ENCODE data around the gene PEX6.

The PEX6 gene

DNA sequence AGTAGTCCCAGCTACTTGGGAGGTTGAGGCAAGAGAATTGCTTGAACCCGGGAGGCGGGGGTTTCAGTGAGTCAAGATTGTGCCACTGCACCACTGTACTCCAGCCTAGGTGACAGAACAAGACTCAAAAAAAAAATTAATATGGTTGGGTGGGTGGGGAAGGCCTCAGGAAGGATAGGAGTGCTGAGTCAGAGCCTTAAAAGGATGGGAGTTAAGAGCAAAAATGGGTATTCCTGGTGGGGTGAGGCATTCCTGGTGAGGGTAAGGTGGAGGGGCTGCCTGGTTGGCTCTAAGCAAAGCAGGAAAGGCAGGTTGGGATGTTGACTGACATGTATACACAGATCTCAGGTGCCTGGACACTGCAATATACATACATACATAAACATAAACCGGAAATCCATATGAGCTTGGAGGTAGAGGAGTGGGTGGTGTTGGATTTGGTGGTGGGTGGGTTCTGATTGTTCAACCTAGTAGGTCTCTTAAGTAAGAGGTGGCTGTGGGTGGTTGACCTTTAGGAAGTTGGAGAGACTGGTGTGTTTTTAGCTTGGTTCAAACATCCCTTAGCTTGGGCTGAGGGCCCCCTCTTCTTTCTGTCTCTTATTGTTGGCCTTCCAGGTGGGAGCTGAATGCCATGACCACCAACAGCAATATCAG, 41.2 kb upstream of the PEX6 start:
- TF ChIP-seq, protein P1, sequence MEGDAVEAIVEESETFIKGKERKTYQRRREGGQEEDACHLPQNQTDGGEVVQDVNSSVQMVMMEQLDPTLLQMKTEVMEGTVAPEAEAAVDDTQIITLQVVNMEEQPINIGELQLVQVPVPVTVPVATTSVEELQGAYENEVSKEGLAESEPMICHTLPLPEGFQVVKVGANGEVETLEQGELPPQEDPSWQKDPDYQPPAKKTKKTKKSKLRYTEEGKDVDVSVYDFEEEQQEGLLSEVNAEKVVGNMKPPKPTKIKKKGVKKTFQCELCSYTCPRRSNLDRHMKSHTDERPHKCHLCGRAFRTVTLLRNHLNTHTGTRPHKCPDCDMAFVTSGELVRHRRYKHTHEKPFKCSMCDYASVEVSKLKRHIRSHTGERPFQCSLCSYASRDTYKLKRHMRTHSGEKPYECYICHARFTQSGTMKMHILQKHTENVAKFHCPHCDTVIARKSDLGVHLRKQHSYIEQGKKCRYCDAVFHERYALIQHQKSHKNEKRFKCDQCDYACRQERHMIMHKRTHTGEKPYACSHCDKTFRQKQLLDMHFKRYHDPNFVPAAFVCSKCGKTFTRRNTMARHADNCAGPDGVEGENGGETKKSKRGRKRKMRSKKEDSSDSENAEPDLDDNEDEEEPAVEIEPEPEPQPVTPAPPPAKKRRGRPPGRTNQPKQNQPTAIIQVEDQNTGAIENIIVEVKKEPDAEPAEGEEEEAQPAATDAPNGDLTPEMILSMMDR (IDR thresholded peaks at IDR 0.05; ENCODE audit: low read depth, low read length): no peak
- no peak for DNase-seq (ENCODE audit: low read depth in 2 of 2)
- H3K4me3 ChIP-seq (replicated peaks in 1 of 2; ENCODE audit: low read depth in 2 of 2, low read length in 2 of 2): no peak overlapping the region

DNA sequence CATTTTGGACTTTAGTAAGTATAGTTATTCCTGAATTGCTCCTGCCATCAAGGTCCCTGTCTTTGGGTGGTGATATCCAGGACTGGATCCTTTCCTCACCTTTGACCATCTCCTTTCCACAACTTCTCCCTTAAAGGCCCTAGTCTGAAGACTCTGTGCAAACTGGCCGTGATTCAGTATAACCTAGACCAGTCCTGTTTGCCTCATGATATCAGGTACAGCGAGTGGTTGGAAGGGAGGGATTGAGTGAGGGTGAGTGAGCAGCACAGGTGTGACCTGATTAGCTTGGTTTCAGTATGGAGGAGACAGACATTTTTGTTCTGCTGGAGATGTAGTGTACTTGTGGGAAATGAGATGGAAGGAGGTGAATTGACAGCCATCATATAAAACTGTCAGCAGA, 40.2 kb upstream of the PEX6 start:
- TF ChIP-seq, protein P1 (IDR thresholded peaks at IDR 0.05; ENCODE audit: low read depth, low read length): no peak
- no peak overlapping the region for H3K4me3 ChIP-seq (replicated peaks in 1 of 2; ENCODE audit: low read depth in 2 of 2, low read length in 2 of 2)
- DNase-seq (ENCODE audit: low read depth in 2 of 2): no peak

DNA sequence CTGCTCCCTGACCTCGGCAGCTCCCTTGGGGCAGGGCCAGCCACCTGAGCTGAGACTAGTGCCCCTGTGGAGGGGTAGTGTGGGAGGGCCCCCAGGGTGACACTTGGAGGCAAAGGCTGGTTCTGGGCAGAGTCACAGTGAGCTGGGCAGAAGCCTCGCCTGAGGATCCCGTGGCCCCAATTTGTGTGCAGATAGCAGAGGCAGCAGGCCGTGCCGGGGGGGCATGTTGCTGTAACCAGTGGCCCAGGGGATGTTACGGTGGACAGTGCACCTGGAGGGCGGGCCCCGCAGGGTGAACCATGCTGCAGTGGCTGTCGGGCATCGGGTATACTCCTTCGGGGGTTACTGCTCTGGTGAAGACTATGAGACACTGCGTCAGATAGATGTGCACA, 38.0 kb upstream of the PEX6 start:
- TF ChIP-seq, protein P1 (IDR thresholded peaks at IDR 0.05; ENCODE audit: low read depth, low read length): no peak
- no peak for DNase-seq (ENCODE audit: low read depth in 2 of 2)
- no peak overlapping the region for H3K4me3 ChIP-seq (replicated peaks in 1 of 2; ENCODE audit: low read depth in 2 of 2, low read length in 2 of 2)

DNA sequence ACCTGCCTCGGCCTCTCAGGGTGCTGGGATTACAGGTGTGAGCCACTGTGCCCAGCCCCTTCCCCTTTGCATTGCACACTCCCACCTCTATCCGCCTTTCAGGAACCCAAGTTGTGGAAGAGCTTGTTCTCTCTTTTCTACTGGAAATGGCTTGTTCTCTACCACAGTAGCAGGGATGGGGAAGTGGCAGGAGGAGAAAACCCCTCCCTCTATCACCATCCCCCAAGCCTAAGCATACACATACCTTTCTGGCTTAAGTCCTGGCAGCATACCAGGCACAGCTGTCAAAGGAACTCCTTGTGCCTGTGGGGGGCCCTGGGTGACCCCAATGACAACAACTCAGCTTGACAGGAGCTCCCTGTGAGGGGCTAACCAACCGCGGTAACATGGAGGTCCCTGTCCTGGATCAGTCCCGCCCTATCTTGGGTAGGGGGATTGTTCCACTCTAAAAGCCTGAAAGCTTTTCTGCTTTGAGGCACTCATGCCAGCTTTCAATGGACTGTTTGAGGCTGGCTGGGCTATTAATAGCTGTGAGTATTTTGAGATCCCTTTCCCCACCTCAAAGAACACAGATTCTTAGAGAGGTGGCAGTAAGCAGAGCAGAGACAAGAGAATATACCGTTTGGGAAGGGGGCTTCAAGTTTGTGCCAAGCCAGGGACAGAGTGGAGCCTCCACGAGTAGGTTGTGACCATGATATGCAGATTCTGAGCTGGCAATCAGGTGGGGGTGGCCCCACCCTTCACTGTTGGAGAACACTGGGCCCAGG, 37.4 kb upstream of the PEX6 start:
- H3K4me3 ChIP-seq (replicated peaks in 1 of 2; ENCODE audit: low read depth in 2 of 2, low read length in 2 of 2): no peak overlapping the region
- TF ChIP-seq, protein P1 (IDR thresholded peaks at IDR 0.05; ENCODE audit: low read depth, low read length): no peak
- no peak for DNase-seq (ENCODE audit: low read depth in 2 of 2)

DNA sequence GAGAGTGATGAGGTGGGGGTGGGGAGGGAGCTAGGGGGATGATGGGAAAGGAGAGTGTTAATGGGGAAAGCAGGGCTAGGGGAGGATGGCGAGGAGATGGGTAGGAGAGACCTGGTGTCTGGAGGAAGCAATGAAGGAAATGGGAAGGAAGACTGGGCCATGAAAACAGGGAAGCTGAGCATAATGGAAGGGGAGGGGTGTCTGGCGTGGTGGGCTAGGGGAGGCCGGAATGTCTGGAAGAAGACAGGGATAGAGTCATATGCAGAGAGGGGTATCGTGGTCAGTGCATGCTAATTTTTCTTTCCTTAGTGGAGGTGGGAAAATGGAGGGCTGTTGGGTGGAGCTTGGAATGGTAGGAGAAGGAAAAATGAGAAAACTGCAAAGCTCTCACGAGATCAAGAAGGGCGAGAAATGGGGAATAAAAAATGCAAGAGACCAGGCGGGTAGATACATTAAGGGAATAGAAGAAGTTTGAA, 35.5 kb upstream of the PEX6 start:
- peak; percentile 49 to 51 for DNase-seq (ENCODE audit: low read depth in 2 of 2)
- TF ChIP-seq, protein P1 (IDR thresholded peaks at IDR 0.05; ENCODE audit: low read depth, low read length): no peak
- peak overlapping the region; percentile 92 to 96 for H3K4me3 ChIP-seq (replicated peaks in 1 of 2; ENCODE audit: low read depth in 2 of 2, low read length in 2 of 2)

DNA sequence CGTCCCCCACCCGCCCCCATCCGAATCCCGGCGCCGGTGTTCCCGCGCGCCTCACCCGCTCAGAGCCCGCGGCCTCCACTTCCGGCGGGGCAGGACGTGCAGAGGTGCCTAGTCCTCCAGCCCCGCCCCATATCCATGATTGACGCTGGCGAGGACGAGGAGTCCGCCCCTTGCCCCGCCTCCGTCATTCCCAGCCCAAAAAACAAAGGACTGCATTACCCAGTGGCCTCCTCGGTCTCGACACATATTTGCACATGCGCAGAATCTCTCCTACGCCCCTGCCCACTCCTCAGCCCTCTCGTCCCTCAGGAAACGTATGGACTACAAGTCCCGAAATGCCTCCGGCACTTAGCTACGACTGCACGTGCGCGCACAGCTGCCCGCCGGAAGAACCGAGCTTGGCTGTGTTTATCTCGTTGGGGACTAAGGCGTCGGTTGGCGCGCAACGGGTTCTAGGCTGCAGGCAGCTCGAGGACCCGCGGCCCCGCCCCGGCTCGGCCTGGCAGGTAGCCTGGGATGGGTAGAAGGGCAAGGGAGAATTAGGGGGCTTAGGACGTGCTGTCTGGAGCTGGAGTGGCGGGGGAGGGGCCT, 35.0 kb upstream of the PEX6 start, which contains the start of the genes KLHDC3 and MEA1:
KLHDC3 (plus strand) TSS at position 407 of the 591 bp plus-strand sequence. CDS start 2,944 bp downstream, outside the sequence.
MEA1 (minus strand) TSS at position 104 of the 591 bp plus-strand sequence. CDS start 133 bp downstream, outside the sequence.
- H3K4me3 ChIP-seq (replicated peaks in 1 of 2; ENCODE audit: low read depth in 2 of 2, low read length in 2 of 2): peak within 1 kb of the TSS; percentile 92 to 96
- TF ChIP-seq, protein P1 (IDR thresholded peaks at IDR 0.05; ENCODE audit: low read depth, low read length): no peak
- DNase-seq (ENCODE audit: low read depth in 2 of 2): peak; percentile 100

All from cardiac fibroblast (primary cell).